MV-4-11 (cell line): ENCODE results near the gene BTBD8.
"Not testable (repeated sequence)": the region's sequence is repeated elsewhere in the genome, so short reads cannot be mapped to it uniquely, and the experiment has no call there.

Source experiments
- DNase-seq: peaks from one replicate; lab custom pipeline; 2025; lab: John Stamatoyannopoulos, UW

Gene BTBD8

GRCh38 chr1:92080128-92080985 lies at the start of gene BTBD8:
Gene BTBD8 (plus strand): TSS chr1:92080345. CDS start chr1:92080572, 227 bp downstream.
- DNase-seq, result peak; percentile 57

GRCh38 chr1:92030656-92031107 lies 49.5 kb upstream of the BTBD8 start:
- DNase-seq, result no peak

- no peak for DNase-seq
Measured at GRCh38 chr1:92031281-92032110, 48.6 kb upstream of the BTBD8 start.

- no peak for DNase-seq
Measured at GRCh38 chr1:92037400-92037799, 42.7 kb upstream of the BTBD8 start.

DNA sequence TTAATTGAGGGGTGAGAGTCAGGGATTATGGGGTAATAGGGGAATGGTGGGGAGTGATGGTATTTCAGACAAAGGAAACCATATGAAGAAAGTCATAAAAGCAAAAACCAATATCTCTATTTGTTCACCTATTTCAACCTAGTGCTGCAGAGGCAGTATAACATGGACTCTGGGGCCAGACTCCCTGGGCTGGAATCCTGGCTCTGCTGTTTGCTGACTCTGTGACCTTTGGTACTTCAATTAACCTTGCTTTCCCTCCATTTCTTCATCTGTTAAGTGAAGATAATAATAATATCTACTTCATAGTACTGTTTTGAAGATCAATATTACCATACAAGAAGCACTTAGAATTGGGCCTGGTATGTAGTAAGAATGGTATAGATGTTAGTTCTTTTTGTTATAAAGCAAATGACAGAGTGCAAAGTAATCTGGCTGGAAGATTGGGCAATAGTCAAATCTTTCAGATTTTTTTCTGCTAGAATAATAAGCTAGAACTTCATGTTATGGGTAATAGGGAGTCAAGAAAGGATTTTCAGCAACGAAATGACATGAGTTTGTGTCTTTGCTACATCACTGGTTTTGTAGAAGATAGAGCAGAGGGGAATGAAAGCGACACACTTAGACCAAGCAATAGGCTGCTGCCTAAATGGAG lies 41.3 kb upstream of the BTBD8 start:
- DNase-seq, result no peak

GRCh38 chr1:92040971-92041370 lies 39.2 kb upstream of the BTBD8 start:
- no peak for DNase-seq

DNA sequence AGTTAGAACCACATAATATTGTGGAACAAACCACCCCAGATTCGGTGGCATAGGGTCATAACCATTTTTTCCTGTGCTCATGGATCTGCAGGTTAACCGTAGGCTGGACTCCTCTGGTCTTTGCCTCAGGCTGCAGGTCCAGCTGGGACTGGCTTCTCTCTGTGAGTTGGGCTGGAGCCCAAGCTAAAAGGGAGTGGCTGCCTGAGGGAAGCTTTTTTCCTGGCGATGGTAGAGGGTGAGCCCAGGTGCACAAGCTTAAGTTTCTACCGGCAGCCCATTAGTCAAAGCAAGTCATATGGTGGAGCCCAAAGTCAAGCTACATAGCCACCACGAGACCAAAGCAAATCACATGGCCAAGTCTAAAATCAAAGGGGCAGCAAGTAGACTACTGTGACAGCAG lies 36.5 kb upstream of the BTBD8 start:
- DNase-seq, result no peak

DNA sequence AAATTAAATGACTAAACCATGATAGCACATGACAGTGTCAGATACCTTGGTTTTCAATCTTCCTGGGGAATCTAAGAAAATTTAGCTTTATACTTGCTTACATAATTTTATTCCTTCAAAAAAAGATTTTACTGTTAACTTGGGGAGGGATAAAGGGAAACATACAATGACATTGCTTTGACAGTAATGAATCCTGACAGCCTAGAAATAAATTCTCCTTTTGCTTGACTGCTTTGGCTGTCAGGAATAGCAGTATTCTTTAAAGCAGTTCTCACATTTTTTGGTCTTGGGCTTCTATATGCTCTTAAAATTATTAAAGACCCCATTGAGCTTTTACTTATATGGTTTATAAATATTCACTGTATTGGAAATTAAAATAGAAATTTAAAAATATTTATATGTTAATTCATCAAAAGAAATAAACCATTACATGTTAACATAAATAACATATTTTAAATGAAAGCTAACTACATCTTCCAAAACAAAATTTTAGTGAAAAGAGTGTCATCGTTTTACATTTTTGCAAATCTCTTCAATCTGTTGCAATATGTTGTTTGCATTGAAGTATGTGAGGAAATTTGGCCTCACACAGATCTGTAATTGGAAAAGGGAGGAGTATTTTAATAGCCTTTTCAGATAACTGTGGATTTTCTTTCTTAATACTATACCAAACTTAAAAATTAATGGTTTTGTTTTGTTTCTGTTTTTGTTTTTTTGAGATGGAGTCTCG lies 34.2 kb upstream of the BTBD8 start:
- DNase-seq, result no peak

DNA sequence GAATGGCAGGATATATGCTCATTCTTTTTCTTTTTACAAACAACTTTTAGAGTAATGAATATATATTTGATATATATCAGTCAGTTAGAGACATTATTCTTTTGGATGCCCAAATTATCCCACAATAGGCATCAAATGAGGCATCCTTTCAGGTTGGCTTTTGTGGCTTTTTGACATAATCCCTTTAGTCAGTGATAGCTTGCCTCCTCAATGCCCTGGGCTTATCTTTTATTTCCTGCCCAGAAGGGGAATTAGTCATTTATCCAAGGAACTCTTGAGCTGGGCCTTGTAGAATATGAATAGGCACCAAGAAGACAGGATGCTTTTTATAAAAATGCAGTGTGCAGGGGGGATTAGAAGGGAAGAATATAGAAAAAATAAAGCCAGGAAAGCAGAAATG lies 28.2 kb upstream of the BTBD8 start:
- DNase-seq, result no peak

GRCh38 chr1:92065042-92065441 lies 15.1 kb upstream of the BTBD8 start:
- DNase-seq, result peak; percentile 26

DNA sequence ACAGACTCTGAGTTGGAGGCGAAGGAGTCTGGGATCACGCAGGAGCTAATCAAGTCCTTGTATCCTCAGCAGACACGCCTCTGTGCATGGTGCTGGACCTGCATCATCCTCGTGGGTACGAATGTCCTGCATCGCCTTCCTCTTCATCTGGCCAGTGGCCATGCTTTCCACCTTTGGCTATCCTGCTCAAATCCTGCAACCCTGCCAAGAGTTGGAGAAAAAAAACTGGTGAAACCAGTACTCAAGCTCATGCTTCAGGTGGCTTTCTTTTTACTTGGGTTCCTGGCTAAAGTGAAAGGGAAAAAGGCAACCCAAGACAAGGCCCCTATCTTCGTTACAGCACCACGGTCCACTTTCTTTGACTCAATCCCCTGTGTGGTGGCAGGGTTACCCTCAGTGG lies 13.8 kb upstream of the BTBD8 start:
- no peak for DNase-seq

GRCh38 chr1:92070892-92071291 lies 9.3 kb upstream of the BTBD8 start:
- no peak for DNase-seq

DNA sequence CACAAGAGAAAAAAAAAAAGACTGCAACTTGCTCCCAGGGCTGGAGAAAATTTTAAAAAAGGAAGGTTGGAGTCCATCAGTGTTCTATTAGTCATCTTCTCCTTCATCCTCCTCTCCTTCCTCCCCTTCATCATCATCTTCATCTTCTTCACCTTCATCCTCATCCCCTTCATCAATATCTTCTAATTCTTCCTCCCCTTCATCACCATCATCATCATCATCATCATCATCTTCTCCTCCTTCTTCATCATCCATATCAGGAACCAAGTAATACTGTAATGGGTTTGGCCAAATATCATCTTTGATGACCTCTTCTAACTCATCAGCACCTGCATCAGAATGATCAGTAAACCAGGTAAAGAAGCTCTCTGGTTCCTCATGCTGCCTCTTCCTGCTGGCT lies 5.7 kb upstream of the BTBD8 start:
- DNase-seq, result not testable (repeated sequence)

- DNase-seq, result no peak
Measured at GRCh38 chr1:92075311-92075710, 4.8 kb upstream of the BTBD8 start, which contains the start of gene SETSIP. Gene SETSIP (minus strand): TSS chr1:92075411. CDS start chr1:92075411, 0 bp downstream.

DNA sequence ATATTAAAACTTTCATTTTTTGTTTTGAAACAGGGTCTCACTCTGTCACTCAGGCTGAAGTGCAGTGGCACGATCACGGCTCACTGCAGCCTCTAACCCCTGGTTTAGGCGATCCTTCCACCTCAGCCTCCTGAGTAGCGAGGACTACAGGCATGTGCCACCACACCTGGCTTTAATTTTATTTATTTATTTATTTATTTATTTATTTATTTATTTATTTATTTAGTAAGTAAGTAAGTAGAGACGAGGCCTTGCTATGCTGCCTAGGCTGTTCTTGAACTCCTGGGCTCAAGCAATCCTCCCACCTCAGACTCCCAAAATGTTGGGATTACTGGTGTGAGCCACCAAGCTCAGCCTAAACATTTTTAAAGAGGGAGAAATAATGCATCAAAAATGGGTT lies 3.8 kb upstream of the BTBD8 start:
- DNase-seq, result no peak

GRCh38 chr1:92078077-92078476 lies 2.1 kb upstream of the BTBD8 start:
- not testable (repeated sequence) for DNase-seq

DNA sequence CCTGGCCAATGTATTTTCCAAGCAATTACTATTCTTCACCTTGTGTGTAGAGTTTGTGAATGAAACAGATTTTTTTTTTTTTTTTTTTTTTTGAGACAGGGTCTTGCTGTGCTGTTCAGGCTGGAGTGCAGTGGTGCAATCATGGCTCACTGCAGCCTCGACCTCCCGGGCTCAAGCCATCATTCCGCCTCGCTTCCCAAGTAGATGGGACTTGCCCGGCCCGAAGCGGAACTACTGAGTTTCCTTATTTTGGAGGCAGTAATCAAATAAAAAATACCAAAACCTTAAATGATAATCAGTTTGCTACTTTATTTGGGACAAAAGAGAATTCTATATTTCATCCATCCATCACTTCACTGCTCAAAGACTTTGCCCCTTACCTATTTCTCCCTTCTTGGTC lies 704 bp upstream of the BTBD8 start:
- DNase-seq, result no peak

GRCh38 chr1:92081031-92081430 lies 886 bp downstream of the BTBD8 start:
- DNase-seq, result no peak

DNA sequence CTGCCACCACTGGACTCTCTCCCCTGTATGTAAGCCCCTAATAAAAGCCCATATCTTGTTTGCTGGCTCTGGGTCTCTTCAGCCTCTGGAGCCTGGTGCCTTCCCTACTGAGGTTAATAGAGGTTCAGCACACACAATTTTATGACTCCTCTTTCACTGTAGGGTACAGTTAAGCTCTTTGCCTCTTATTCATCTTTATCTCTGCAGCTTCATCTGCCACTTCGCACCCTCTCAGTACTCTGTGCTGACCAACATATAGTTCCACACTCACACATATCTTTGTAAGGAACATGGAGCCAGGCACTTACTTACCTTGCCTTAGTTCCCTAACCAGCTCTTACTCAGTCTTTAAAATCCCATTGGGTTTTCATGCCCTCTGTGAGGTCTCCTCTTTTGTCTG lies 4.5 kb downstream of the BTBD8 start:
- no peak for DNase-seq

DNA sequence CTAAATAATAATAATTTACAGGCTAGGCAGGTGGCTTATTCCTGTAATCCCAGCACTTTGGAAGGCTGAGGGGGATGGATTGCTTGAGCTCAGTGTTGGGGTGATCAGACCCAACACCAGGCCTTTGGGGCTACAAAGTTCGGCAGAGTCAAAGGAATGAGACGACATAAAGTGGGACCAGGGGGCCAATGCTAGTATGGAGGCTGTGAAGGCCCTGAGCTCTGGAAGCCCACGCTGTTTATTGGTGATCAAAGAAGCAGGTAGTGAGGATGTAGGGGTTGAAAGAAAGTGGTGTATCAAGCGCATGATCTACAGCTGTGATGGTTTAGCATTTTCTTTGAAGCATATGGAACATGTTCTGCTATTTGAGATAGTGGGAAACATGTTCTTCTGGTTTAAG lies 5.6 kb downstream of the BTBD8 start:
- DNase-seq, result no peak

- DNase-seq, result no peak
Measured at GRCh38 chr1:92087542-92087941, 7.4 kb downstream of the BTBD8 start.

GRCh38 chr1:92091625-92092024 lies 11.5 kb downstream of the BTBD8 start:
- DNase-seq, result no peak
